Epidermal melanocyte (primary cell): ENCODE data around the gene EEF2K.
"Not testable (repeated sequence)": the region's sequence is repeated elsewhere in the genome, so short reads cannot be mapped to it uniquely, and the experiment has no call there.

Experiments
- DNase-seq: peaks from one replicate; pipeline ENCODE4 v3.0.0; 2011; ENCODE audit warnings: low spot score; ENCODE audit not compliant: insufficient read length

Gene EEF2K

GRCh38 chr16:22293137-22294106 is 87.3 kb downstream of the EEF2K start:
- no peak for DNase-seq

GRCh38 chr16:22296225-22297113 is 90.4 kb downstream of the EEF2K start:
- DNase-seq = no peak

GRCh38 chr16:22297114-22297870 is 91.2 kb downstream of the EEF2K start, which contains the start of gene POLR3E:
TSS of gene POLR3E (plus strand) at chr16:22297409. CDS start at chr16:22302969, 5,560 bp downstream.
- DNase-seq = peak; percentile 89

- peak; percentile 88 for DNase-seq
Observed at GRCh38 chr16:22297871-22298733, 92.0 kb downstream of the EEF2K start.

GRCh38 chr16:22299036-22299435 is 93.0 kb downstream of the EEF2K start:
- DNase-seq = no peak

GRCh38 chr16:22300427-22301071 is 94.5 kb downstream of the EEF2K start:
- DNase-seq = peak; percentile 71

- not testable (repeated sequence) for DNase-seq
Observed at GRCh38 chr16:22301423-22301822, 95.3 kb downstream of the EEF2K start.

- DNase-seq = no peak
Observed at GRCh38 chr16:22302776-22303363, 96.8 kb downstream of the EEF2K start.

- no peak for DNase-seq
Observed at GRCh38 chr16:22304411-22304810, 98.3 kb downstream of the EEF2K start.

- DNase-seq = no peak
Observed at GRCh38 chr16:22306788-22307187, 100.7 kb downstream of the EEF2K start.

GRCh38 chr16:22307838-22308237 is 101.8 kb downstream of the EEF2K start:
- DNase-seq = no peak

GRCh38 chr16:22308824-22309520 is 102.9 kb downstream of the EEF2K start:
- DNase-seq = no peak

- no peak for DNase-seq
Observed at GRCh38 chr16:22311520-22311919, 105.4 kb downstream of the EEF2K start.

GRCh38 chr16:22312897-22313781 is 107.1 kb downstream of the EEF2K start:
- no peak for DNase-seq

GRCh38 chr16:22313876-22314470 is 107.9 kb downstream of the EEF2K start:
- DNase-seq = no peak

- DNase-seq = no peak
Observed at GRCh38 chr16:22314661-22315626, 108.9 kb downstream of the EEF2K start.
